ENCODE results near the gene YBX1.

GRCh38 chr1:42670425-42670824, 11.8 kb upstream of the YBX1 start:
- TF ChIP-seq CTCF (tag by site-specific recombination; IDR thresholded peaks at IDR 0.05) (no peak), ZNF423 (tag by site-specific recombination; IDR thresholded peaks at IDR 0.05) (no peak), ZBTB7A (tag by site-specific recombination; IDR thresholded peaks at IDR 0.05; ENCODE audit: low read depth) (no peak), ATF2 (tag by site-specific recombination; IDR thresholded peaks at IDR 0.05; ENCODE audit: low read depth) (no peak), ZNF639 (tag by site-specific recombination; IDR thresholded peaks at IDR 0.05) (no peak), OSR2 (tag by site-specific recombination; IDR thresholded peaks at IDR 0.05) (no peak), ZNF530 (tag by site-specific recombination; IDR thresholded peaks at IDR 0.05; ENCODE audit: low read depth) (no peak), ZNF561 (tag by site-specific recombination; IDR thresholded peaks at IDR 0.05; ENCODE audit: borderline replicate concordance) (no peak), HOXA7 (CRISPR knock-in tag; IDR thresholded peaks at IDR 0.05; ENCODE audit: borderline replicate concordance) (no peak), ZSCAN5A (tag by site-specific recombination; IDR thresholded peaks at IDR 0.05) (no peak)

Measured in HEK293 (cell line).